ENCODE results near the gene CMTM1.
"Not testable (repeated sequence)": the region's sequence is repeated elsewhere in the genome, so short reads cannot be mapped to it uniquely, and the experiment has no call there.

CMTM1 gene

DNA sequence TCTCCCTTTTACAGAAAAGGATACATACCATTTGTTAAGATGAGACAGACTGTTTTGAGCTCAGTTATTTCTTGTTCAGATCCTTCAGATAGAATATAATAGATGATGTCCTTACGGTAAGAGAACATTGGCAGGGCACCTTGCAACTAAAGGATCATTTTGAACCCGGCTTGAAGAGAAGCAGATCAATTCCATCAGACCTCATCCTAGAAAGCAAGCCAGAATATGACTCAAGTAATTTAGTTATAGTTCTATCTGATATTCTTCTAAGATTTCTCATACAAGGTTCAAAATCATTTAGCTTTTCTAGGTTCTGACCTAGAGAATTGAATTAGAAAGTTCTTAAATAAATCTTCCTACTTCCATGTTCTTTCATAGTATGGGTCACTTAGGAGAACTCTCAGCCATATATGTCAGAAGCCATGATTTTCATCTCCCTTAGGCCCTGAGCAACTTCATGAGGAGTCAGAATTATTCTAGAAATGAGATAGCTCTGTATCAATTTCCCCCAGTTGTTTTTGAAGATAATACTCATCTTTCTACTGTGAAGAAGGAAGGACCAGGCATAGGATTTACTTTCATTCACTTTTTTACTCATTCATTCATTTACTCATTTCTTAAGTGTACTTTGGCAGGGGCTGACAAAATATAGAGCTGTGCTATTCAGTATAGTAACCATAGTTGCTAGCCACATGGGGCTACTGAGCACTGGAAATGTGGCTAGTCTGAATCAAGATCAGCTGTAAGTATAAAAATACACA lies 2.5 kb upstream of the CMTM1 start:
- no peak for DNase-seq

DNA sequence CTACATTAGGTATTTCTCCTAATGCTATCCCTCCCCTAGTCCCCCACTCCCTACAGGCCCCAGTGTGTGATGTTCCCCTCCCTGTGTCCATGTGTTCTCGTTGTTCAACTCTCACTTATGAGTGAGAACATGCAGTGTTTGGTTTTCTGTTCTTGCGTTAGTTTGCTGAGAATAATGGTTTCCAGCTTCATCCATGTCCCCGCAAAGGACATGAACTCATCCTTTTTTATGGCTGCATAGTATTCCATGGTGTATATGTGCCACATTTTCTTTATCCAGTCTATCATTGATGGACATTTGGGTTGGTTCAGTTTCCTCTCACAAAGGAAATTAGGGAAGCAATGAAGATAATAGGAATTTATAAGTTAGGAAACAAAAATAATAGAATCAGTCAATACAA lies 1.0 kb downstream of the CMTM1 start:
- not testable (repeated sequence) for DNase-seq

DNA sequence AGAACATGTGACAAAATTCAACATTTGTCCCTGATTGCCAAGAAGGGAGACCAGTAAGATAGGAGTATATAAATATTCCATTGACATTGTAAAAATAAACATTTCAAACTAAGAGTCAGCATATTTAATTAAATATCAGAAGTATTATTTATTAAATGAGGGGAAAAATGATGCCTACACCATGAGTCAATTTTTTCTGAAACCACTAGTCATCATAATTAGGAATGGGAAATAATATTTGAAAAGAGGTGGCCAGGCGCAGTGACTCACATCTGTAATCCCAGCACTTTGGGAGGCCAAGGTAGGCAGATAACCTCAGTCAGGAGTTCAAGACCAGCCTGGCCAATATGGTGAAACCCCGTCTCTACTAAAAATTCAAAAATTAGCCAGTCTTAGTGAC lies 2.1 kb downstream of the CMTM1 start:
- no peak for DNase-seq

DNA sequence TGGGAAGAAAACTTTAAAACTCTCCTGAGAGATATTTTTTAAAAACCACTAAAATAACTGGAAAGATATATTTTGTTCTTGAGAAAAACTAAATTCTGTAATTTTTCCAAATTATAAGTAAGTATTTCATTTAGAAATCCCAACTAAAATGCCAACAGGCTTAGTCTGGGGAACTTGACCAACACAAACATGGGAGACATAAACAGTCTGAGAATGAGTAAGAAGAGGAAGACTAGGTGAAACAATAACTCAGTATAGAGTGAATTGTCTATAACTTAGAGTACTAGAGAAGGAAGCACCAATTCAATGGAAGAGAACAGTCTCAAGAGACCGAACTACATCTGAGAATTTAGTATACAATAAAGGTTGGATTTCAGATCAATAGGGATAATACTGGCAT lies 2.9 kb downstream of the CMTM1 start:
- no peak for DNase-seq

DNA sequence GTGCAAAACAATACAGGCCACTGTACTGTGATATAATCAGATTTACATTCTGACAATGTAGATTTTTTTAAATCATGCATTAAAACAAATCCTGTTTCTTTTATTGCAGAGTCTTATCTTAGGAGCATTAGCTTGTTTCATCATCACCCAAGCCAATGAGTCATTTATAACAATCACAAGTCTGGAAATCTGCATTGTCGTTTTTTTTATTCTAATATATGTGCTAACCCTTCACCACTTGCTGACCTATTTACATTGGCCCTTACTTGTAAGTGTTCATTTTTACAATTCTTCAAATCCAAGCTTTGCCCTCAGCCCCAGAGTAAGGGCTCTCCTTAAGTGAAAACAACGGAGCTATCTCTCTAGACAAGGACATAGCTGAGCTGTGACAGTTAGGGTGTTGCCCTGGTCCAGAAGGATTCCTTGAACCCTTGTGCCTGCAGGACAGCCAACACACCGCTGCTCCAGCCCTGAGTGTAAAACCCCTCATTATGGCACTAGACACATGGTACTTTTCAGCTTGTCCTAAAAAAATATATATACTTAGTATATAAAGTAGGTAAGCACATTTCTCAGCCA lies 3.7 kb downstream of the CMTM1 start:
- no peak for DNase-seq

DNA sequence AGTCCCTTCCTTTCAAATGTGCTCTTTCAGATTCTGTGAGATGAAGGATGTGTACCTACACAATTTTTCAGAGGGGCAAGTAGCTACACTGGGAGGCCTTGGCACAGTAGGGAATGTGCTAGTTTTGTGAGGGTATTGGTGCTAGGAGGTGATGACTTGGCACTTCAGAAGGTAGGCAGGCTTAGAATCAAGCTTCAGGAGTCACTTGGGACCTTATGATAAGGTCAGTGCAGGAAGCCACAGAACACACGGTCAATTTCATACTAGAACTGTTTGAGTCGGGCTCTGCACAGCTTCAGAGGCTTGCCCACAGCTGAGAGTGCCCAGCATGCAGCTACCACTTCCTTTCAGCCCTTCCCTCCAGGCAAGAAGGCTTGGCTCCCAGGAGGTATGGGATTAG lies 6.1 kb downstream of the CMTM1 start:
- no peak for DNase-seq

DNA sequence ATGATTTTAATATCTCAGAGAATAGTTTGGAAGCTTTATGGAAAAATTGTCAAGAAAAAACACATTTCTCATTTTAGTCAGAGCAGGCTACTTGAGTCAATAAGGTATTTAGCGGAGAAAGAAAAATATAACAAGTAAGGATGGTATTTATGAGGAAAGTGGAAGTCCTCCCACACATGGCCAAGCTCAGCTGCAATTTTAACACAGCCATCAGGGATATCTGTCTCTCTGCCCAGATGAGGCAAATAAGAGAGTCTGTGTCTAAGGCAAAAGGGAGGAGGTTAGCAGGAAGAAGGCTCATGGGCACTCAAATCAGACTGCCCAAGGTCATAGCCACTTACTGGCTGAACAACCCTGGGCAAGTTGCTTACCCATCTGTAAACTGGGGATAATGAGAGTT lies 7.8 kb downstream of the CMTM1 start:
- DNase-seq = no peak

DNA sequence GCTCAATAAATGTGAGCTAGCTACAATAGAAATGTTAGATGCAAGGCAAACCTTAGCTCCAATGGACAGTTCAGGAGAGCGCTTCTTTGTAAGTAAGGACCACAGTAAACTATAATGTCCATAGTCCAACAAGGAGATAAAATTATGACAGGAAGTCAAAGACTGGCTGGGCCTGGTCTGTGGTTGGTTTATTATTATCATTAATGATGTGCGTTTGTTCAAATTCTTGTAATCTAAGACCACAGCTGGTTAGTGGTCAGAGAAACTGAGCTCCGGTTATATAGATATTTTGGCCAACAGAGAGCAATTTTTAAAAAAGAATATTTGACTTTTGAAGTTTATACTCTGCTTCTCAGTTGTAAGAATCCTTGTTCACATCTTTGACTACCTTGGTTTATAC lies 8.3 kb downstream of the CMTM1 start:
- no peak for DNase-seq

DNA sequence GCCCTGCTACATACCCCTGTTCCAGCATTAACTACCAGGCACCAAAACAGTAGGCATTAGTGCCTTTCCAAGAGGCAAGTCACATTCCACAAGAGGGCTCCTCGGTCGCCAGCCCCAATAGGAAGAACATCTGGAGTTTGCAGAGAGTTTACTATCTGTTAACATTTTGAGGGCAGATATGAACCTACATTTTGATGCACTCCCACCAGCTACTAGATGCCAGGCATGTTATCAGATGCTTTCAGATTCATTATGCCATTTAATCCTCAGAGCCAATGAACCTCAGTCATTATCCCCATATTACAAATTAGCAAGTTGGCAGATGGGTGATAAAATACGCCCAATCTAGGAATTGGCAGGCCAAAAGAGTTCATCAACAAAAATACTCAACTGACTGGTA lies 8.8 kb downstream of the CMTM1 start:
- DNase-seq = no peak

DNA sequence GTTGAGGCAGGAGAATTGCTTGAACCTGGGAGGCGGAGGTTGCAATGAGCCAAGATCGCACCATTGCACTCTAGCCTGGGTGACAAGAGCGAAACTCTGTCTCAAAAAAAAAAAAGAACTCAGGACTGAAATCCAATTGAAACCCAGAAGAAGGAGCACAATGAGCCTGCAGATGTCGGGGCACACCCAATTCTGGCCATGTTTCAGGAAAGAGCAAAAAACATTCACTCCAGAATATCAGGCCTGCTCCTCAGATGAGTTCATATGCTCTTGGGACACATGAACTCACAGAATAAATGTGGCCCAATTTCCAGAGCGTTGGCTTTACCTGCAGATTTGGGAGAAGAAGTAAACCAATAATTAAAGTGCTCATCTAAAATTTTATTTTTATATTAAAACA lies 10.1 kb downstream of the CMTM1 start:
- no peak for DNase-seq

DNA sequence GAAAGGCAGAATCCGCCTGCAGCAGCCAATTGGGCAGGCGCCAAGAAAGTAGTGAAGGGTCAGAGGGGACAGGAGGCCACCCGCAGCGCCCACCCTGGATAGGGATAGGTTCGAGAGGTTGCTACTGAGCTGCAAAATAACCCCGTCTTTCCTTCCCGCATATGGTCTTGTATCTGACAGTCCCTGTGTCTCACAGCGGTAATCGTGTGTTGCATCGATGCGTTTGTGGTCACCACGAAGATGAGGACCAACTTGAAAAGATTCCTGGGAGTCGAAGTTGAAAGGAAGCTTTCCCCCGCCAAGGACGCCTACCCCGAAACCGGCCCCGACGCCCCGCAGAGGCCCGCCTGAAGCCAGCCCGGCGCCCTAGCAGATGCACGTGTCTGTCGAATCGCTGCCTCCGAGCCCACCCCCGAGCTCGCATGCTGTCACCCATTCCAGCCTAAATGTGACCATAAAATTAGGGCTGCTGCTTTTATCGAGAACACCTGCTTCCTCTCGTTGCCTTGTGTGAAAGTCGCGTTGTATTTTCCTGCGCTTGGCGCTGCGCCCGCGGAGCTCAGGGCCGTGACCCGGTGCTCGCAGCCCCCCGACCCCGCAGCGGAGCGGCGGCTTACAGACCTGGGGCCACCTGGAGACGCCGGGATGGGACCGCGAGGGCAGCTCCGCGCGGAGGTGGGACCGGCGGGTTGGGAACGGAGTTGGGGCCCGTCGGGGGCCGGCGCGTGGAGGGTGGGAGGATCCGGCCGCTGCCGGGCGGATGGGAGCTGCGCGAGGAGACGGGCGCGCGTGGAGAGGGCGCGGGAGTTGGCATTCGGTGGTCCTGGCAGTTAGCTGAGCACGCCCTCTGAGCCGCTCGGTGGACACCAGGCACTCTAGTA lies 12.7 kb downstream of the CMTM1 start, which contains the start of gene CMTM2:
TSS of gene CMTM2 (plus strand) at position 813 of the 881 bp plus-strand sequence. CDS start 145 bp downstream, outside the sequence.
- DNase-seq = peak; percentile 7 to 17

DNA sequence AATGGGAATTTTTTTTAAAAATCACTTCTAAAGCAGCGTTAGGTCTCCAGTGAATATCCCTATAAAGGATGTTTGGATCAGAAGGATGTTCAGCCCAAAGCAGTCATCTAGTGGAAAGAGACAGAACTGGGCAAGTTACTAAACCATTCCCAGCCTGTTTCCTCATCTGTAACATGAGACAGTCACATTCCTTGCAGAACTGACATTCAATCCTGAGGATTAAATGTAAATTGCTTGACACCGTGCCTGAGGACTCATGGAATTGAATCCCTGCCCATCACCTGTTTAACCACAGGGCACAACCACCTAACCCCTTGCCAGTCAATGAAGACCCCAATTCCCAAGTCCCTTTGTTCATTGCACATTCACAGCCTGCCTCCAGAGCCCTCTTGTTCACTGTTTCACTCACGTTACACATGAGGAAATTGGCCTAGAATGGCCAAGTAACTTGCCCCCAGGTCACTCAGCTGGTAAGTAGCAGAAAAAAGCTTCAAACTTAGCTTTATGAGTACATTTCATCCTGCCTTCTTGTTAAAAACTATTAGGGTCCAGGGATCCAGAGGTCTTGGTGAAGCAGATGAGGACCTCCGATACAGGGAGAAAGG lies 14.5 kb downstream of the CMTM1 start:
- no peak for DNase-seq

DNA sequence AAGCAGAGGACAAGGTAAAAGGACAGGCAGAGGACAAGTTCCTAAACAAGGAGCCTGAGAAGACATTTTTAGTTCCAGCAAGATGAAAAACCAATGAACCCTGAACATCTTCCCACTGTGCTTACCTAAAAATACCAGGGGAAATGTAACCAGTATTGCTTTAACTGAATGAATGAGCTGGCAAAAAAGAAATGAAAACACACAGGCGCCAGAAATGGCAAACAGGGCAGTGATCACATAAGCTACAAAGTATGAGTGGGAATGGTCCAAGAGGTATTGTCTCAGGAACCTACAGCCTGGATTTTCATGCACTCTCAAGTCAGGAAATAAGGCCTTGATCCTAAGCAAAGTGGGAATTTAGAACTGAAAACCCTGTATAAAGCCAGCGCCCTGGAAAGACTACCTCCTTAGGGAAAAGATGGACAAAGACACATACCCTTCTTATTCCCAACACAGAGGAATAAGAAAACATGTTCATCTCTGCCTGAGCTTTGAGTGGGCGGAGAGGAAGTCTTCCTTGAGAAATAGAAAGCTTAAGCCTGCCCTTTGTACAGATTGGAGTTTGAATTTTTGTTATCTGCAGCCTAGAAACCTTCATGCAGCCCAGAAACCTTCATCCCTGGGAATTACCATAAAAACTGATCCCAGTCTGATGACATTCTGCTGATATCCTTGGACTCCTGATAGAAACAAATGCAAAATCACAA lies 15.2 kb downstream of the CMTM1 start:
- no peak for DNase-seq

DNA sequence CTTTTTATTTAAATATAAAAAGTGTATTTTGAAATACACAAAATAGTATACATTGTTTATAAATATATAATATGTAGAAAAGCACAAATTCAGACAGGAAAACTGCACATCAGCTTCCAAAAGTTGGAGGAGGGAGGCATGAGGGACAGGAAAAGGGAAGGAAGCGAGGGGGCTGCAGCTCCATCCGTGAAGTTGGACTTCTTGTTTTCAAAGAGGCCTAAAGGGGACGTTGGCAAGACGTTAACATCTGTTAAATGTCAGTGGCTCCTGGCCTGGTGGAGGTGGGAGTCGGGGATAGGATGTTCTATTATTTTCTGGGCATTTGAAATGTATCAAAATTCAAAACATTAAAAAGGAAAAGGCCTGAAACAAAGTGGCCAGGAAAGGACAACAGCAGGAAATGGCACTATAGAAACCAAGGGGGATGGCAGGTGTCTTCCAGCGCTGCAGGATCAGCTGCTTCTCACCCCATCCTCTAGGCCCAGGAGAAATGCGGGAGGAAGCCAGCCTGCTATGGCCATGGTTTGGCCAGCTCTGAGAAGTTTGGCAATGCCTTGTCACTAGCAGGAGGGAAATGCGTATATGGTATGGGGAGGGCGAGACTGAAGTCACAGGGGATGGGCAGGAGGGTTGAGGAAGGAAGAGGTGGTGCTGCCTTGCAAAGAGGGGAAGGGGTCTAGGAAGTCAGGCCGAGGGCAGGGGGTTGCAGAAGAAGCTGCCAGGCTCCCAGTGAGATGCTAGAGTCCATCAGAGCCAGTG lies 19.4 kb downstream of the CMTM1 start:
- no peak for DNase-seq

DNA sequence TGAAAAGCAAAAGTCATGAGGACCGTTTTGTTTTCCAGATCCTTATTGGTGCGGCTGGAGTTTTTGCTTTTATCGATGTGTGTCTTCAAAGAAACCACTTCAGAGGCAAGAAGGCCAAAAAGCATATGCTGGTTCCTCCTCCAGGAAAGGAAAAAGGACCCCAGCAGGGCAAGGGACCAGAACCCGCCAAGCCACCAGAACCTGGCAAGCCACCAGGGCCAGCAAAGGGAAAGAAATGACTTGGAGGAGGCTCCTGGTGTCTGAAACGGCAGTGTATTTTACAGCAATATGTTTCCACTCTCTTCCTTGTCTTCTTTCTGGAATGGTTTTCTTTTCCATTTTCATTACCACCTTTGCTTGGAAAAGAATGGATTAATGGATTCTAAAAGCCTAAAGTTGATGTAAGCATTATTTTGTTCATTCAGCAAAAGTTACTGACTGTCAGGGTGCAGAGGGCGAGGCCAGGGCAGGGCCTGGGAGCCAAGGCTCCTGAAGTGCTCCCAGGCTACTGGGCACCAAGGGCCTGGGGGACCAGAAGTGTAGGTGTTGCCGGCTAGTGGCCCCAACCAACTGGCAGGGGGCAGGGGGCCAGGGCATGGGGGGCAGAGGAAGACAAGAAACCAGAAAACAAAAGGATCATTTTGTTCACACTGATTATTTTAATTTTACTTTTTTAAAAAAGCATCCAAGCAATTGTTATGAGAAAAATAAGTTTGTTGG lies 21.8 kb downstream of the CMTM1 start:
- DNase-seq = no peak

DNA sequence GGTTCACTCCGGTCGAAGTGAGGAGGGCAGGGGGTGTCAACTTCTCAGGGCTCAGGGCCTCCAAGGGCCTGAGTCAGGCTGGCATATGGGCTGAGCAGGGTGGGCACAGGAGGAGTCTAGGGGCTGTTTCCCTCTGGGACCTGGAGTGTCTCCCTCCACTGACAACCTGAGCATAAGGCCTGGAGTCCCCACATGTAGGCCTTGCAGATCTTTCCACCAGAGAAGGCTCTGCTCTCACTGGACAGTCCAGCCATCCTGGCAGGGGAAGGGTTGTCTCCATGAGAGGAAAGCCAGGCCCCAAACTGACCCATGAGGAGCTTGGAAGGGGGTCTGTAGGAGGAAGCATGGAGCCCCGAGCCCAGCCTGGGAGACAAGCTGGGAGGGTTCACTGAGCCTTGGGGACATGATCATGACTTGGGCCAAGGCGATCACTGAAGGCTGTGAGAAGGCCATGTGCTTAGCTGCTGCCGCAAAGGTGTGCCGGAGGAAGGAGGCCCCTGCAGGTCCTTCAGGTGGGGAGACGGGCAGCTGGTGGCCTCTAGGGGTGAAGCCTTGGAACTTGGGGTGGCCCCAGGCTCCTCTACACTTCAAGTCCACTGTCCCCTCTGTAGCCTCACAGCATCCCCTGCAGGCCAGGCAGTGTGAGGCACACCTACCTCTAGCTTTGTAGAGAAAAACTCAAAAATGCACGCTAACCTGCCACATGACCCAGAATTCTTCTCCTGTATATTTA lies 22.9 kb downstream of the CMTM1 start:
- peak in 1 of 2 experiments; percentile 62 for DNase-seq

DNA sequence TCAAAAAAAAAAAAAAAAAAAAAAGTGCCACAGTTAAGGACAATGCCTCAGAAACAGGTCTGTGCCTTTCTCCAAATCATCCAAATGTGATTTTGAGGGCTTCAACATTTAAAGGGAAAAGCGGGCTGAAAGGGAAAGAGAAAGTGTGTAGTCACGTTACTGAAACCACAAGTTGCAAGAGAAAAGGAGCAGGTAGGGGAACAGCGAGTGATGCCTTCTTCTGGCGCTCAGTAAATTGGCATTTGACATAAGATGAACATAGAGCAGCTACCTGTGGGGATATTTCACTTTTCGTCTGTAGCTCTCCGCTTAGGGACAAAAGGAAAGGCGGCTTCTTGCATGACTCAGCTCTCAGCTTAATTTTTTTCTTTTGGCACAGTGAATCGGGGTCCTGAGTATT lies 24.1 kb downstream of the CMTM1 start:
- peak in 1 of 2 experiments; percentile 32 for DNase-seq

DNA sequence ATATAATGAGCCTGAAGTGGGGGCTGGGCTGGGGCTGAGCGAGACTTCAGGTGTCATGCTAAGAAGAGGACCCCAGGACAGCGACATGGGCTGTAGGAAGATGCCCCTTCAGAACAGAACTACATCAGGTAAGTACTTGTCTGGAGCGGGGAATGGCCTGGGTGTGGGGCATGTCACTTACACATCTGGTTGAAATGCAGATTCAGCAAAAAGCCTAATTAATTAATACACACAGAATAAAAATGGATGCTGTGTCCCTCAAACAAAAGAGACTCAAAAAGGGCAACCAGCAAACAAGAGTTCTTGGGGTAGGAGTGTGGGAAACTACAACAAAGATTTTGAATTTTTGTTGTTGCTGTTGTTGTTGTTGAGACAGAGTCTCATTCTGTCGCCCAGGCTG lies 24.8 kb downstream of the CMTM1 start:
- no peak for DNase-seq

DNA sequence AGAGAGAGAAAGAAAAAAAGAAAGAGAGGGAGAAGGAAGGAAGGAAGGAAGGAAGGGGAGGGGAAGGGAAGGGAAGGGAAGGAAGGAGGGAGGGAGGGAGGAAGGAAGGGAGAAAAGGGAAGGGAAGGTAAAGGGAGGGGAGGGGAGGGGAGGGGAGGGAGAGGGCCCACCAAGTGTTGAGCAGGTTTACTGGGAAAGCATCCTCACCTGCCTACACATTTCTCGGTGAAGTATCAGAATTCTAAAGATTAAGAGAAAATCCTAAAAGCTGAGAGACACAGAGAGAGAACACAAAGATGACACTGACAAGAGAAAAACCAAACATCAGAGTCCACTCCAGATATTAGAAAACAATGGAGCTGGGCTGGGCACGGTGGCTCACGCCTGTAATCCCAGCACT lies 26.0 kb downstream of the CMTM1 start:
- no peak for DNase-seq

DNA sequence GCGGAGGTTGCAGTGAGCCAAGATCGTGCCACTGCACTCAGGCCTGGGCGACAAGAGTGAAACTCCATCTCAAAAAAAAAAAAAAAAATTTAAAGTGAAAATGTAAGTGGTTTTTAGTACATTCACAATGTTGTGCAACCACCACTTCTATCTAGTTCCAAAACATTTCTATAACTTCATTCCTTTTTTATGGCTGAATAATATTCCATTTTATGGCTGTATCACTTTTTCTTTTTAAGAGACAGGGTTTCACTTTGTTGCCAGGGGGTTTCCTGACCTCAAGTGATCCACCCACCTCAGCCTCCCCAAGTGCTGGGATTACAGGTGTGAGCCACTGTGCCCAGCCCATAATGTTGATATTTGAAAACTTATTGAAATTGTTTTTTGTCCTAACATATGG lies 26.6 kb downstream of the CMTM1 start:
- DNase-seq = no peak

Data from stimulated activated CD4-positive, alpha-beta T cell treated with anti-CD3 and anti-CD28 coated beads, Interleukin-4, amount 100 ng/mL, for 4 hours (primary cell).